CD4-positive, alpha-beta T cell treated with Interferon alpha-2 for 1 hour (primary cell): ENCODE results near the gene CEL.
"Not testable (repeated sequence)": the region's sequence is repeated elsewhere in the genome, so short reads cannot be mapped to it uniquely, and the experiment has no call there.

Experiments used
- DNase-seq, 2 donors: peaks; one replicate each; pipeline ENCODE4 v3.0.0-alpha.2; 2020 to 2022

CEL gene

GRCh38 chr9:133087429-133088145, 25.8 kb downstream of the CEL start:
- no peak for DNase-seq

- DNase-seq = no peak
Measured at GRCh38 chr9:133088146-133088750, 26.5 kb downstream of the CEL start.

GRCh38 chr9:133088756-133089155, 27.0 kb downstream of the CEL start:
- DNase-seq = no peak

GRCh38 chr9:133089271-133089671, 27.5 kb downstream of the CEL start:
- no peak for DNase-seq

- no peak for DNase-seq
Measured at GRCh38 chr9:133090187-133090586, 28.4 kb downstream of the CEL start.

GRCh38 chr9:133090752-133091385, 29.1 kb downstream of the CEL start:
- DNase-seq = no peak

GRCh38 chr9:133094351-133094750, 32.6 kb downstream of the CEL start:
- DNase-seq = not testable (repeated sequence)

GRCh38 chr9:133094842-133095393, 33.1 kb downstream of the CEL start:
- no peak for DNase-seq

GRCh38 chr9:133098104-133098754, 36.4 kb downstream of the CEL start:
- no peak for DNase-seq

GRCh38 chr9:133098871-133099270, 37.1 kb downstream of the CEL start:
- no peak for DNase-seq

GRCh38 chr9:133099726-133100505, 38.1 kb downstream of the CEL start:
- no peak for DNase-seq

GRCh38 chr9:133100506-133101355, 39.0 kb downstream of the CEL start:
- no peak for DNase-seq

GRCh38 chr9:133101356-133102189, 39.8 kb downstream of the CEL start:
- DNase-seq = no peak

GRCh38 chr9:133102190-133103021, 40.6 kb downstream of the CEL start:
- no peak for DNase-seq

- DNase-seq = peak; percentile 47 to 59
Measured at GRCh38 chr9:133103183-133103986, 41.6 kb downstream of the CEL start.

- DNase-seq = no peak
Measured at GRCh38 chr9:133103987-133104505, 42.3 kb downstream of the CEL start.

- DNase-seq = no peak
Measured at GRCh38 chr9:133104718-133105460, 43.1 kb downstream of the CEL start.

- DNase-seq = no peak
Measured at GRCh38 chr9:133105461-133105770, 43.6 kb downstream of the CEL start.
